Left renal pelvis (tissue), 4 donors: ENCODE data around the gene DYNLRB1. TPM values are rescaled to one million over a fixed set of nuclear protein-coding genes. Genes with fewer than 3 reads are reported as not detected.

Experiments
- DNase-seq, 4 donors: peaks; one replicate each; pipeline ENCODE4 v3.0.0-alpha.2; 2013; ENCODE audit warnings: low read depth in 4 of 4, low spot score in 3 of 4
- polyA plus RNA-seq, 4 donors: library from polyadenylated mRNA; unstranded; fragments of 120-200 nt; gene quantifications; one replicate each; pipeline ENCODE4 v1.2.1, GENCODE V29; 2013; ENCODE audit not compliant: insufficient read length in 4 of 4

Gene DYNLRB1
- polyA plus RNA-seq, 4 donors, result 135 to 220 (median 197) TPM

GRCh38 chr20:34552569-34552968, 36.3 kb downstream of the DYNLRB1 start:
- no peak for DNase-seq

- no peak for DNase-seq
Measured at GRCh38 chr20:34553366-34553867, 37.2 kb downstream of the DYNLRB1 start.

- no peak for DNase-seq
Measured at GRCh38 chr20:34557936-34558319, 41.7 kb downstream of the DYNLRB1 start.

- peak in 3 of 4 donors; percentile 71 to 84 (median 74) for DNase-seq
Measured at GRCh38 chr20:34558320-34559218, 42.3 kb downstream of the DYNLRB1 start, which contains the start of gene MAP1LC3A. Gene MAP1LC3A (plus strand): TSS chr20:34558718. CDS start chr20:34558869, 151 bp downstream.

GRCh38 chr20:34559311-34560140, 43.3 kb downstream of the DYNLRB1 start:
- no peak for DNase-seq

- DNase-seq, result no peak
Measured at GRCh38 chr20:34560141-34560523, 43.9 kb downstream of the DYNLRB1 start.

GRCh38 chr20:34560614-34561013, 44.4 kb downstream of the DYNLRB1 start:
- no peak for DNase-seq

GRCh38 chr20:34561661-34562060, 45.4 kb downstream of the DYNLRB1 start:
- no peak for DNase-seq

GRCh38 chr20:34562641-34563040, 46.4 kb downstream of the DYNLRB1 start:
- no peak for DNase-seq

GRCh38 chr20:34564833-34565232, 48.6 kb downstream of the DYNLRB1 start:
- no peak for DNase-seq

GRCh38 chr20:34566978-34567891, 51.0 kb downstream of the DYNLRB1 start:
- DNase-seq, result no peak

- no peak for DNase-seq
Measured at GRCh38 chr20:34567892-34568865, 52.0 kb downstream of the DYNLRB1 start.

- no peak for DNase-seq
Measured at GRCh38 chr20:34569598-34569997, 53.4 kb downstream of the DYNLRB1 start.

GRCh38 chr20:34570859-34571306, 54.7 kb downstream of the DYNLRB1 start:
- no peak for DNase-seq

- DNase-seq, result no peak
Measured at GRCh38 chr20:34571753-34572152, 55.5 kb downstream of the DYNLRB1 start.

- no peak for DNase-seq
Measured at GRCh38 chr20:34573541-34574300, 57.5 kb downstream of the DYNLRB1 start.

- DNase-seq, result no peak
Measured at GRCh38 chr20:34574426-34574825, 58.2 kb downstream of the DYNLRB1 start.

GRCh38 chr20:34574861-34575260, 58.6 kb downstream of the DYNLRB1 start:
- DNase-seq, result no peak
